ENCODE data around the gene DND1. TPM values are rescaled to one million over a fixed set of nuclear protein-coding genes. Genes with fewer than 3 reads are reported as not detected.
A peak's percentile ranks its signal among the peaks of the same experiment; 100 is the strongest.
"Not testable (repeated sequence)": the region's sequence is repeated elsewhere in the genome, so short reads cannot be mapped to it uniquely, and the experiment has no call there.

Gene DND1
- total RNA-seq, 1 donor from 2014 or later: 1.0 TPM

DNA sequence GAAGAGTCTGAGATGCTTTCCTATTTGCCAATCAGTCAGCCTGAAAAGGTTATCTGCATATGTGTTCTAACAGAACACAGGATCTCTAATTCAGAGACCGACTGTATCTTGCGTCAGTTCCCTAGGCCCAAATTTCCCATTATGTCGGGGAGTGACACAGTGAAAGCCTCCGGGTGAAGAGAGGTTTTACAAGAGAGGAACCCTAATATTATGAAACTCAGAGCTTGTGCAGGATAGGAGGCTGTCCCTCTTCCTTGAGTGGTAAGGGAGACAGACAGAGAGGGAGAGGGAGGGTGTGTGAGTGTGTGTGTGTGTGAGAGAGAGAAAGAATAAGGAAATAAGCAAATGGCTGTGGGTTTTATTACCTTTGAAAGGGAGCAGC, 42.3 kb downstream of the DND1 start:
- DNase-seq (ENCODE audit: low read depth): no peak

DNA sequence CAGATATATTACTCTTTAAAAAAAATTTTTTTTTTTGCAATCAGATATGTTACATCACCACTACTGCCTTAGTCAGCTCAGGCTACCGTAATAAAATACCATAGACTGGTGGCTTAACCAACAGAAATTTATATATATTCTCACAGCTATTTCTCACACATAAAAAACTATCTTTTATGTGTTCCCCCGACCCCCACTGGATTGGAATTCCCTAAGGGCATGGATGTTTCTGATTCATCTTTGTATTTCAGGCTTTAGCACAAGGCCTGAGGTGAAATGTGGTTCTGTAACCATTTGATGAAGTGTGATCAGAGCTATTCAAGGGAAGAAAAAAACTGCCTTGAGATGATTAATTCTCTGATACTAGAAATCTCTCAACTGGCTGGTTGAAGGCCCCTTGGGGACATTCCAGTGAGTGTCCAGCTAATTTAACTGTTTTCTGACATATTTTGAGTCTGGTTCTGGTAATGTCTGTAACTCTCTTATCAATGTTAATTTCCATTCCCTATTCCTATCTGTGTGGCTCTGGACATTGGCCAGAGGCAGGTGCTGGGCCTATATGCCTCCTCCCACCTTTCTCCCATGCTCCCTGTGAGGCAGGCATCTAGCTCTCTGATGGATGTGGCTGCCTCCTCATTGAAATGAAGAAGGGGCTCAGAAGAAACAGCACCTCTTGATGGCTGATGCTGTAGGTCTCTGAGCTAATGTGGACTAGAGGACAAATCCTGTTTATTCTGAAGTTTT, 42.9 kb downstream of the DND1 start:
- peak; percentile 10 for DNase-seq (ENCODE audit: low read depth)

DNA sequence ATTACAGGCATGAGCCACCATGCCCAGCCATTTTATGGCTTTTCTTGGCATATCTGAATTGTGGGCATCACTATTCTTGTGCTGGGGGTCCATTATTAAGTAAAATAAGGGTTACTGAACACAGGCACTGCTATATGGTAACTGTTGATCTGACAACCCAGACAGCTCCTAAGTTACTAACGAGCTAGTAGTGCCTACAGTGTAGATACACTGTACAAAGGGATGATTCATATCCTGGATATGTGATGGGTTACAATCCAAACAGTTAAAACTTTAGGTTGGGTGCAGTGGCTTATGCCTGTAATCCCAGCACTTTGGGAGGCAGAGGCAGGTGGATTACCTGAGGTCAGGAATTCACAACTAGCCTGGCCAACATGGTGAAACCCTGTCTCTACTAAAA, 44.7 kb downstream of the DND1 start:
- DNase-seq (ENCODE audit: low read depth): no peak

DNA sequence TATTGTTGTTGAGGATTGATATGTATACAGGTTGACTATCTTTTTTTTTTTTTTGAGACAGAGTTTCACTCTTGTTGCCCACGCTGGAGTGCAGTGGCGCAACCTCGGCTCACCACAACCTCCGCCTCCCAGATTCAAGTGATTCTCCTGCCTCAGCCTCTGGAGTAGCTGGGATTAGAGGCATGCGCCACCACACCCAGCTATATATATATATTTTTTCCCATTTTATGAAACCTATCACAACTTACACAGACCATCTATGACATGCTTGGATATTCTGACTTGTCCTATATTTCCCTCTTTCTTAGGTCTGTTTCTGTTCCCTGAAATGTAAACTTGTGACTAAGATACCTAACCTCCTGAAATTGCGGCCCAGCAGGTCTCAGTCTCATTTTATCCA, 45.4 kb downstream of the DND1 start:
- no peak for DNase-seq (ENCODE audit: low read depth)

DNA sequence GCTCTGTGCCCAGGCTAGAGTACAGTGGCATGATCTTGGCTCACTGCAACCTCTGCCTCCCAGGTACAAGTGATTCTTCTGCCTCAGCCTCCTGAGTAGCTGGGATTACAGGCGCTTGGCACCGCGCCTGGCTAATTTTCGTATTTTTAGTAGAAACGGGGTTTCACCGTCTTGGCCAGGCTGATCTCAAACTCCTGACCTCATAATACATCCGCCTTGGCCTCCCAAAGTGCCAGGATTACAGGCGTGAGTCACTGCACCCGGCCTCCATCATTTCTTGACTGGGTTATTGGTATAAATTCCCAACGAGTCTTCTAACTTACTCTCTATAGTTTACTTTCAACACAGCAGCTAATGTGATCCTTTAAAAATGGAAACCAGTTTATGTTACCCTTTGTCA, 48.5 kb downstream of the DND1 start:
- not testable (repeated sequence) for DNase-seq (ENCODE audit: low read depth)

DNA sequence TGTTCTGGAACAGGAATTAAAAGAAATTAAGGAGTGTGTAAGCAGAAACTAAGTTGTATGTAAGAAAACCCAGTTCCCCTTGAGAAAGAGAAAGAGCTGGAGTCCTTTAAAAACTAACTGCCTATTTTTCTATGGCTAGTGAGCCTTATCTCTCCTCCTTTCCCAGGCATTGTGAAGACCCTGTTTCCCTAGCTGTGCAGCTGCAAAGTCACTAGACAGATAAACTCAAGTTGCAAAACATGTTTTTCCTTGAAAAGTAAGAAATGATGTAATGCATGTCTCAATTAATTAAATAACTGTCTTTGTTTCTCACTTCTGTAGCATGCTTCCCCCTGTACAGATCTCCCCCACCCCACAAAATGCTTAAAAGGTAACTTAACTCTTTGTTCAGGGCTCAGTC, 50.3 kb downstream of the DND1 start:
- not testable (repeated sequence) for DNase-seq (ENCODE audit: low read depth)

DNA sequence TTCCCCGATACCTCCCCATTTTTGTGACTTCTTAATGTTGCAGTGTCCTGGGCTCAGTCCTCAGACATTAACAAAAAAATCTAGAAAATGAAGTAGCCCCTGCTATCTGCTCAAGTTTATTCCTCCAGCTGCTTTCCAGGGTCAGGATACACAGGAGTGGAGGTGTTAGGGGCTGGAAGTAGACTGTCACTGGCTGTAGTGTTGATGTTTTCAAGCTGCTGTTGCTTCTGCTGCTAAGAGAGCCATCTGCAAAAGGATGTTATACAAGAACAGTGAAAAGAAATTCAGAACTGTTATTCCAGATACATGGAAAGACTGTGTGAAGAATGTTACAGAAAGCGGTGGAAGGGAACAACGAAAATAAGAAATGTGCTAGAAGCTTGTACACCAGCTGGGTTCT, 51.1 kb downstream of the DND1 start:
- no peak for DNase-seq (ENCODE audit: low read depth)

Small RNA genes lying within 50 kb of the gene (microRNA-seq; reads per million reads assigned to microRNA genes)
- not detected for gene MIR3655

Other genes starting within 250 kb of the DND1 start
- not detected in 2 replicates for gene EIF4EBP3, start 125.9 kb downstream of the DND1 start, total RNA-seq
- gene SRA1, start 116.1 kb downstream of the DND1 start, total RNA-seq: 38.5 and 44.9 TPM in 2 replicates
- gene APBB3, start 109.0 kb downstream of the DND1 start, total RNA-seq: 22.9 and 23.2 TPM in 2 replicates
- 40.0 and 40.5 TPM in 2 replicates for gene SLC35A4, start 108.7 kb downstream of the DND1 start, total RNA-seq
- gene CD14, start 40.4 kb downstream of the DND1 start, total RNA-seq: 0.21 and 0.64 TPM in 2 replicates
- 5.3 and 8.1 TPM in 2 replicates for gene TMCO6, start 34.1 kb downstream of the DND1 start, total RNA-seq
- 46.7 and 51.4 TPM in 2 replicates for gene NDUFA2, start 25.9 kb downstream of the DND1 start, total RNA-seq
- gene IK, start 25.7 kb downstream of the DND1 start, total RNA-seq: 105 and 121 TPM in 2 replicates
- gene WDR55, start 8.7 kb downstream of the DND1 start, total RNA-seq: 20.5 and 20.6 TPM in 2 replicates
- gene HARS1, start 17.8 kb upstream of the DND1 start, total RNA-seq: 49.4 and 52.5 TPM in 2 replicates
- 24.4 and 30.9 TPM in 2 replicates for gene HARS2, start 17.9 kb upstream of the DND1 start, total RNA-seq
- gene ZMAT2, start 26.9 kb upstream of the DND1 start, total RNA-seq: 46.7 and 61.3 TPM in 2 replicates
- 0.10 TPM in 1 of 2 replicates, not detected in the other for gene PCDHA1, start 112.6 kb upstream of the DND1 start, total RNA-seq
- 0.36 TPM in 1 of 2 replicates, not detected in the other for gene PCDHA2, start 121.3 kb upstream of the DND1 start, total RNA-seq
- 0.16 TPM in 2 replicates for gene PCDHA3, start 127.5 kb upstream of the DND1 start, total RNA-seq
- 1.2 and 1.4 TPM in 2 replicates for gene PCDHA4, start 133.5 kb upstream of the DND1 start, total RNA-seq
- 0.03 and 0.05 TPM in 2 replicates for gene PCDHA5, start 148.0 kb upstream of the DND1 start, total RNA-seq
- gene PCDHA6, start 154.4 kb upstream of the DND1 start, total RNA-seq: 0.11 TPM in 1 of 2 replicates, not detected in the other
- 0.36 and 0.48 TPM in 2 replicates for gene PCDHA7, start 160.7 kb upstream of the DND1 start, total RNA-seq
- gene PCDHA8, start 167.6 kb upstream of the DND1 start, total RNA-seq: not detected in 2 replicates
- under 0.01 and 0.03 TPM in 2 replicates for gene PCDHA9, start 174.8 kb upstream of the DND1 start, total RNA-seq
- gene PCDHA10, start 182.3 kb upstream of the DND1 start, total RNA-seq: 0.03 and 0.05 TPM in 2 replicates
- 0.13 and 0.26 TPM in 2 replicates for gene PCDHA11, start 195.4 kb upstream of the DND1 start, total RNA-seq
- 0.03 and 0.16 TPM in 2 replicates for gene PCDHA12, start 201.7 kb upstream of the DND1 start, total RNA-seq
- 0.05 TPM in 1 of 2 replicates, not detected in the other for gene PCDHA13, start 208.5 kb upstream of the DND1 start, total RNA-seq